IPS-20b (cell line): ENCODE data around the gene WDR26.

Source experiments
- H3K27ac ChIP-seq: one replicate; pipeline ENCODE4 v1.5.1; 2013; ENCODE audit warnings: low read length
- H3K27me3 ChIP-seq: 2 replicates; pipeline ENCODE4 v1.6.1; 2013; ENCODE audit warnings: mild to moderate bottlenecking, low read length, inconsistent platforms; ENCODE audit not compliant: insufficient read depth
- H3K36me3 ChIP-seq: 2 replicates; pipeline ENCODE4 v1.6.1; 2013; ENCODE audit warnings: low read depth, mild to moderate bottlenecking, inconsistent platforms, low read length, moderate library complexity; ENCODE audit not compliant: insufficient read depth
- H3K4me1 ChIP-seq: 2 replicates; pipeline ENCODE4 v1.6.1; 2013; ENCODE audit warnings: mild to moderate bottlenecking, control low read depth, inconsistent platforms, low read length, moderate library complexity; ENCODE audit not compliant: insufficient read depth
- H3K4me3 ChIP-seq: 2 replicates; pipeline ENCODE4 v1.5.1; 2013; ENCODE audit warnings: mild to moderate bottlenecking, low read length, inconsistent platforms
- H3K9ac ChIP-seq: 2 replicates; pipeline ENCODE4 v1.6.1; 2013; ENCODE audit warnings: low read depth, mild to moderate bottlenecking, inconsistent platforms, low read length, moderate library complexity
- H3K9me3 ChIP-seq: 2 replicates; pipeline ENCODE4 v1.6.1; 2013; ENCODE audit warnings: mild to moderate bottlenecking, low read depth, low read length, inconsistent platforms; ENCODE audit not compliant: insufficient read depth

WDR26 gene

GRCh38 chr1:224456637-224456953 lies 22.0 kb upstream of the WDR26 start:
- peaks cover 7% of the 10 kb centered on the region; the same call in 1 of the 2 replicates for H3K4me1 ChIP-seq
- no peaks in the 10 kb centered on the region for H3K27me3 ChIP-seq
- no peaks in the 10 kb centered on the region for H3K36me3 ChIP-seq
- H3K9ac ChIP-seq, result no peak overlapping the region
- no peak overlapping the region for H3K4me3 ChIP-seq
- H3K27ac ChIP-seq, result no peak overlapping the region
- H3K9me3 ChIP-seq, result no peaks in the 10 kb centered on the region

- Histone ChIP-seq H3K4me1 (peaks cover 7% of the 10 kb centered on the region; the same call in 1 of the 2 replicates), H3K4me3 (no peak overlapping the region), H3K9me3 (no peaks in the 10 kb centered on the region), H3K9ac (no peak overlapping the region), H3K36me3 (no peaks in the 10 kb centered on the region), H3K27me3 (no peaks in the 10 kb centered on the region), H3K27ac (no peak overlapping the region)
Observed at GRCh38 chr1:224454402-224455055, 19.9 kb upstream of the WDR26 start.

GRCh38 chr1:224450561-224451350 lies 16.2 kb upstream of the WDR26 start:
- Histone ChIP-seq H3K4me3 (no peak overlapping the region), H3K36me3 (no peaks in the 10 kb centered on the region), H3K27me3 (no peaks in the 10 kb centered on the region), H3K9ac (no peak overlapping the region), H3K9me3 (no peaks in the 10 kb centered on the region), H3K4me1 (no peaks in the 10 kb centered on the region), H3K27ac (no peak overlapping the region)

GRCh38 chr1:224450159-224450558 lies 15.6 kb upstream of the WDR26 start:
- Histone ChIP-seq H3K27me3 (no peaks in the 10 kb centered on the region), H3K4me1 (no peaks in the 10 kb centered on the region), H3K9ac (no peak overlapping the region), H3K27ac (no peak overlapping the region), H3K36me3 (no peaks in the 10 kb centered on the region), H3K4me3 (no peak overlapping the region), H3K9me3 (no peaks in the 10 kb centered on the region)

GRCh38 chr1:224448453-224449017 lies 13.9 kb upstream of the WDR26 start:
- H3K9ac ChIP-seq, result no peak overlapping the region
- H3K36me3 ChIP-seq, result no peaks in the 10 kb centered on the region
- H3K9me3 ChIP-seq, result no peaks in the 10 kb centered on the region
- no peaks in the 10 kb centered on the region for H3K27me3 ChIP-seq
- H3K4me1 ChIP-seq, result no peaks in the 10 kb centered on the region
- H3K27ac ChIP-seq, result no peak overlapping the region
- H3K4me3 ChIP-seq, result no peak overlapping the region

GRCh38 chr1:224447971-224448370 lies 13.4 kb upstream of the WDR26 start:
- H3K9ac ChIP-seq, result no peak overlapping the region
- H3K4me1 ChIP-seq, result no peaks in the 10 kb centered on the region
- H3K4me3 ChIP-seq, result no peak overlapping the region
- H3K9me3 ChIP-seq, result no peaks in the 10 kb centered on the region
- H3K27ac ChIP-seq, result no peak overlapping the region
- no peaks in the 10 kb centered on the region; the same call in 1 of the 2 replicates for H3K36me3 ChIP-seq
- no peaks in the 10 kb centered on the region for H3K27me3 ChIP-seq

GRCh38 chr1:224447251-224447650 lies 12.7 kb upstream of the WDR26 start:
- Histone ChIP-seq H3K9ac (no peak overlapping the region), H3K4me1 (no peaks in the 10 kb centered on the region), H3K9me3 (no peaks in the 10 kb centered on the region), H3K27me3 (no peaks in the 10 kb centered on the region), H3K4me3 (no peak overlapping the region), H3K36me3 (peaks cover 2% of the 10 kb centered on the region; the same call in 1 of the 2 replicates), H3K27ac (no peak overlapping the region)

GRCh38 chr1:224438989-224439388 lies 4.4 kb upstream of the WDR26 start:
- no peaks in the 10 kb centered on the region for H3K27me3 ChIP-seq
- H3K4me3 ChIP-seq, result no peak overlapping the region
- peaks cover 9% of the 10 kb centered on the region; the same call in 1 of the 2 replicates for H3K36me3 ChIP-seq
- H3K27ac ChIP-seq, result no peak overlapping the region
- no peak overlapping the region for H3K9ac ChIP-seq
- H3K4me1 ChIP-seq, result peaks cover 8% of the 10 kb centered on the region; the same call in 1 of the 2 replicates
- H3K9me3 ChIP-seq, result no peaks in the 10 kb centered on the region

- peaks cover 13% of the 10 kb centered on the region for H3K4me1 ChIP-seq
- peak overlapping the region; percentile 72; the same call in 1 of the 2 replicates for H3K4me3 ChIP-seq
- no peak overlapping the region for H3K9ac ChIP-seq
- peaks cover 24% of the 10 kb centered on the region; the same call in 1 of the 2 replicates for H3K36me3 ChIP-seq
- H3K27me3 ChIP-seq, result no peaks in the 10 kb centered on the region
- no peak overlapping the region for H3K27ac ChIP-seq
- H3K9me3 ChIP-seq, result no peaks in the 10 kb centered on the region
Observed at GRCh38 chr1:224435999-224436398, 1.4 kb upstream of the WDR26 start.

- peak overlapping the region; percentile 72 for H3K4me3 ChIP-seq
- peaks cover 13% of the 10 kb centered on the region for H3K4me1 ChIP-seq
- H3K27me3 ChIP-seq, result no peaks in the 10 kb centered on the region
- H3K9me3 ChIP-seq, result no peaks in the 10 kb centered on the region
- H3K36me3 ChIP-seq, result peaks cover 29% of the 10 kb centered on the region
- H3K27ac ChIP-seq, result no peak overlapping the region
- H3K9ac ChIP-seq, result peak overlapping the region; percentile 60; the same call in 1 of the 2 replicates
Observed at GRCh38 chr1:224435318-224435763, 744 bp upstream of the WDR26 start.

GRCh38 chr1:224433701-224434672 lies 610 bp downstream of the WDR26 start:
- no peaks in the 10 kb centered on the region for H3K27me3 ChIP-seq
- no peak overlapping the region for H3K27ac ChIP-seq
- H3K9me3 ChIP-seq, result no peaks in the 10 kb centered on the region
- H3K36me3 ChIP-seq, result peaks cover 40% of the 10 kb centered on the region
- H3K9ac ChIP-seq, result peak overlapping the region; percentile 52; the same call in 1 of the 2 replicates
- H3K4me3 ChIP-seq, result peak overlapping the region; percentile 93
- H3K4me1 ChIP-seq, result peaks cover 13% of the 10 kb centered on the region
